ENCODE data around the gene SLC2A3.
"Not testable (repeated sequence)": the region's sequence is repeated elsewhere in the genome, so short reads cannot be mapped to it uniquely, and the experiment has no call there.

DNA sequence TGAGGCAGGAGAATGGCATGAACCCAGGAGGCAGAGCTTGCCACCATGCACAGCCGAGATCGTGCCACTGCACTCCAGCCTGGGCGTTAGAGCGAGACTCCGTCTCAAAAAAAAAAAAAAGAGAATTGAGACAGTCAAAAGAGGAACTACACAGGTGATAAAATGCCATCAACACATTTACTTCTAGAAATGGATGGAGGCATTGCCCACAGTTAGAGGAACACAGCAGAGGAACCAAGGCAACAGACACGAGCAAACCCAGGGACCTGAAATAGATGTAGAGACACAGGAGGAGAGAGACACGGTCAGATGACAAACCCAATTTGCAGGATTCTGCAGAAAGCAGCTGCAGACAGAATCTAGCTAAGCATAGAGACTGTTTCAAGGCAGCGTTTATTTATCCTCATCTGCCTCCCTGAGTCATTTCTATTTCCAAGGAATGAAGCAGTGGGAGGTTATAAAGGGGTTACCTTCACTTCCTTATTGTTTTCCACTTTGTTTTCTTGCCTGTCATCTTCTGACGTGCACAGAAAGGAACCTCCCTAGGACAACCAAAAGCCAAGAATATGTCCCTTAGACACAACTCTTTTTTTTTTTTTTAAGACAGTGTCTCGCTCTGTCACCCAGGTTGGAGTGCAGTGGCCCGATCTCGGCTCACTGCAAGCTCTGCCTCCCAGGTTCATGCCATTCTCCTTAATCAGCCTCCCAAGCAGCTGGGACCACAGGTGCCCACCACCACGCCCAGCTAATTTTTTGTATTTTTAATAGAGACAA lies 41.6 kb upstream of the SLC2A3 start:
- TF ChIP-seq GABPA (IDR thresholded peaks at IDR 0.05; ENCODE audit: low read depth); CTCF (IDR thresholded peaks at IDR 0.05; ENCODE audit: insufficient read depth, low read length); POLR2AphosphoS5 (IDR thresholded peaks at IDR 0.05; ENCODE audit: low read depth): not testable (repeated sequence)

All from HL-60 (cell line).